A549 (cell line): ENCODE data around the gene NPHS1. TPM values are rescaled to one million over a fixed set of nuclear protein-coding genes. Genes with fewer than 3 reads are reported as not detected.

ENCODE experiments used
- ATOH8 ChIP-seq: fragments of 250-450 bp; sonication (Bioruptor Pico); IDR thresholded peaks from 2 replicates; pipeline ENCODE4 v1.5.0; 2020; ENCODE audit warnings: low read depth, mild to moderate bottlenecking, moderate library complexity
- BCL3 ChIP-seq: fragments of >200 bp; sonication (Bioruptor Twin); formaldehyde crosslinking; IDR thresholded peaks from 3 replicates; pipeline ENCODE4 v1.6.1; 2016
- BHLHE40 ChIP-seq: IDR thresholded peaks from 2 replicates; pipeline ENCODE4 v1.6.1; 2012; ENCODE audit warnings: low read depth, low read length, inconsistent platforms
- CBX2 ChIP-seq: fragments of 200-600 bp; sonication (generic); IDR thresholded peaks from 2 replicates; pipeline ENCODE4 v1.6.1; 2016; ENCODE audit warnings: low read depth, mild to moderate bottlenecking, borderline replicate concordance
- CEBPB ChIP-seq, 2 experiments: fragments of >200 bp in 1 of 2; sonication (Bioruptor Twin) in 1 of 2; formaldehyde crosslinking in 1 of 2; IDR thresholded peaks; 2 replicates each; pipeline ENCODE4 v1.6.1; 2012 to 2016
- CHD2 ChIP-seq: fragments of 150-350 bp; IDR thresholded peaks from 2 replicates; pipeline ENCODE4 v1.6.1; 2014; ENCODE audit warnings: low read length; ENCODE audit not compliant: partially characterized antibody
- CHD4 ChIP-seq: fragments of 200-600 bp; sonication (generic); IDR thresholded peaks from 2 replicates; pipeline ENCODE4 v1.6.1; 2016; ENCODE audit warnings: antibody characterized with exemption, mild to moderate bottlenecking, borderline replicate concordance
- FOSB ChIP-seq: fragments of 250-450 bp; sonication (Bioruptor Pico); IDR thresholded peaks from 2 replicates; pipeline ENCODE4 v1.5.0; 2020; ENCODE audit warnings: mild to moderate bottlenecking, moderate library complexity
- FOSL2 ChIP-seq, 2 experiments: fragments of 450-650 bp in 1 of 2; fragments of >200 bp in 1 of 2; sonication (Bioruptor Twin) in 1 of 2; formaldehyde crosslinking; IDR thresholded peaks; 2 replicates each; pipeline versions ENCODE4 v1.5.0 to v1.6.1; 2016 to 2020; ENCODE audit warnings: mild to moderate bottlenecking in 1 of 2, moderate library complexity in 1 of 2
- GATA3 ChIP-seq: IDR thresholded peaks from 2 replicates; pipeline ENCODE4 v1.6.1; 2012; ENCODE audit warnings: borderline replicate concordance
- HOXB13 ChIP-seq: fragments of 250-450 bp; sonication (Bioruptor Pico); IDR thresholded peaks from 2 replicates; pipeline ENCODE4 v1.5.0; 2020; ENCODE audit warnings: low read depth, mild to moderate bottlenecking, moderate library complexity
- HOXB5 ChIP-seq: fragments of 250-450 bp; sonication (Bioruptor Pico); IDR thresholded peaks from 2 replicates; pipeline ENCODE4 v1.5.0; 2020; ENCODE audit warnings: mild to moderate bottlenecking, moderate library complexity
- JUN ChIP-seq, 2 experiments: fragments of >200 bp; sonication (Bioruptor Twin); formaldehyde crosslinking; IDR thresholded peaks; 2 replicates in 1 of 2; 3 replicates in 1 of 2; pipeline ENCODE4 v1.6.1; 2016 to 2017
- JUNB ChIP-seq: fragments of >200 bp; sonication (Bioruptor Twin); formaldehyde crosslinking; IDR thresholded peaks from 2 replicates; pipeline ENCODE4 v1.6.1; 2016
- KDM1A ChIP-seq: fragments of 200-600 bp; sonication (generic); IDR thresholded peaks from 2 replicates; pipeline ENCODE4 v1.6.1; 2016; ENCODE audit warnings: low read depth, mild to moderate bottlenecking
- KDM5A ChIP-seq: fragments of 200-600 bp; sonication (generic); IDR thresholded peaks from 2 replicates; pipeline ENCODE4 v1.6.1; 2016; ENCODE audit warnings: antibody characterized with exemption, mild to moderate bottlenecking
- MAZ ChIP-seq: fragments of 150-350 bp; IDR thresholded peaks from 2 replicates; pipeline ENCODE4 v1.6.1; 2014; ENCODE audit warnings: antibody characterized with exemption, low read depth, low read length, borderline replicate concordance
- NFE2L2 ChIP-seq: fragments of 150-350 bp; conservative IDR thresholded peaks from 2 replicates; pipeline ENCODE4 v1.6.1; 2014; ENCODE audit warnings: low read length
- NPAS2 ChIP-seq: fragments of 250-450 bp; sonication (Bioruptor Pico); IDR thresholded peaks from 2 replicates; pipeline ENCODE4 v1.8.0; 2022; ENCODE audit warnings: mild to moderate bottlenecking, moderate library complexity, borderline replicate concordance
- SMC3 ChIP-seq: fragments of >200 bp; sonication (Bioruptor Twin); formaldehyde crosslinking; IDR thresholded peaks from 3 replicates; pipeline ENCODE4 v1.6.1; 2018; ENCODE audit warnings: inconsistent platforms
- SREBF2 ChIP-seq: fragments of 450-650 bp; IDR thresholded peaks from 2 replicates; pipeline ENCODE4 v1.6.1; 2014; ENCODE audit warnings: mild to moderate bottlenecking, moderate library complexity
- TFCP2L1 ChIP-seq: fragments of 250-450 bp; sonication (Bioruptor Pico); IDR thresholded peaks from 2 replicates; pipeline ENCODE4 v1.5.0; 2021; ENCODE audit warnings: mild to moderate bottlenecking
- TP53 ChIP-seq: fragments of 250-450 bp; sonication (Bioruptor Pico); IDR thresholded peaks from 2 replicates; pipeline ENCODE4 v1.5.0; 2021; ENCODE audit warnings: mild to moderate bottlenecking, moderate library complexity
- ZFP36 ChIP-seq: fragments of 450-650 bp; IDR thresholded peaks from 2 replicates; pipeline ENCODE4 v1.6.1; 2014; ENCODE audit warnings: borderline replicate concordance; ENCODE audit not compliant: partially characterized antibody
- ZNF302 ChIP-seq: fragments of 250-450 bp; sonication (Bioruptor Pico); IDR thresholded peaks from 2 replicates; pipeline ENCODE4 v1.9.0; 2021; ENCODE audit warnings: inconsistent platforms, mild to moderate bottlenecking, moderate library complexity
- ZSCAN20 ChIP-seq: fragments of 250-450 bp; sonication (Bioruptor Pico); IDR thresholded peaks from 2 replicates; pipeline ENCODE4 v1.8.0; 2022; ENCODE audit warnings: mild to moderate bottlenecking, moderate library complexity
- polyA plus RNA-seq, 4 experiments: library from polyadenylated mRNA; depleted of rRNA in 3 of 4; stranded (reverse); fragments of >200 nt; fragmentation: RNase III in 1 of 4; extraction: RNeasy Plus Mini Kit Qiagen cat#74134 plus additional on column Dnase treatment in 1 of 4; gene quantifications; 2 replicates in 3 of 4; 3 replicates in 1 of 4; pipeline ENCODE4 v1.2.3, GENCODE V29; 2011 to 2017
- TF ChIP-seq, protein P1 (sequence below): fragments of 250-450 bp; sonication (Bioruptor Pico); IDR thresholded peaks from 2 replicates; pipeline ENCODE4 v1.5.0; 2021; ENCODE audit warnings: mild to moderate bottlenecking, moderate library complexity, borderline replicate concordance
- TF ChIP-seq, protein P2 (sequence below): fragments of >200 bp; sonication (Bioruptor Twin); formaldehyde crosslinking; IDR thresholded peaks from 3 replicates; pipeline ENCODE4 v1.5.1; 2016
- TF ChIP-seq, protein P3 (sequence below): fragments of 150-350 bp; IDR thresholded peaks from 2 replicates; pipeline ENCODE4 v1.6.1; 2014; ENCODE audit warnings: low read depth, mild to moderate bottlenecking, low read length
- TF ChIP-seq, protein P4 (sequence below): fragments of 200-600 bp; sonication (generic); IDR thresholded peaks from 2 replicates; pipeline ENCODE4 v1.6.1; 2016; ENCODE audit warnings: antibody characterized with exemption, mild to moderate bottlenecking, moderate library complexity
- TF ChIP-seq, protein P5 (sequence below): fragments of >200 bp; sonication (Bioruptor Twin); formaldehyde crosslinking; IDR thresholded peaks from 2 replicates; pipeline ENCODE4 v1.6.1; 2016

The NPHS1 gene
- polyA plus RNA-seq, 2 of the 4 experiments (the other 2 are of a cell fraction) = 0.27 TPM

DNA sequence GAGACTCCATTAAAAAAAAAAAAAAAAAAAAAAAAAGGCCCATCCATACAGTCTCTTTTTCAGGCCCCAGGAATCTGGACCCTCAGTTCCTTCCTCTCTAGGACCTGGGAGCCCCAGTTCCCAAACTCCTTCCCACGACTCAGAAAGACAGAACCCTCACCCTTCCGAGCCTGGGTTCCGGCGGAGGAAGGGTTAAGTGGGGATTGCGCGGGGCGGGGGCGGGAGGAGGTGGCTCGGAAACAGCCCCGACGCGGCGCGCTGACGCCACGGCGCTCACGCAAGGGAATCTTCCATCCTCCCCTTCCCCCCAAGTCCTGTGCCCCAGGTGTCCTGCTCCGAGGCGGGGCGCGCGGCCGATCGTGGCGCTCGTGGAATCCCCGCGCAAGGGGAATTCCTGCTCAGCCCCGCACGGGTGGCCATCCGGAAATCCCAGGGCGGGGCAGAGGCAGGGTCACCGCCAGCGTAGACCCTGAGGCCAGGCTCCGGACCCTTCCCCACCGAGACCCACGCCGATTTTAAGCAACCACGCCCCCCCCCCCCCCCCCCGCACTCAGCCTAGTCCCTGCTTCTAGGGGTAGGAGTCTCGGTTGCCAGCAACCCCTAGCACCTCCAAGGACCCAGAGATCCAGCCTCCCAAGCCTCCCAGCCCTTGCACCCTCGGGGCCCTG lies 47.4 kb upstream of the NPHS1 start (continued):
- TF ChIP-seq ZNF302 (CRISPR knock-in tag) = no peak
- peak in 1 of 2 experiments; percentile 80; a peak in 3 of 5 replicates for TF ChIP-seq JUN (IDR thresholded peaks at IDR 0.05)
- no peak for TF ChIP-seq JUNB
- no peak for TF ChIP-seq NPAS2 (CRISPR knock-in tag)
- no peak for TF ChIP-seq TP53 (CRISPR knock-in tag)
- TF ChIP-seq CHD4 = no peak
- TF ChIP-seq, protein P1, sequence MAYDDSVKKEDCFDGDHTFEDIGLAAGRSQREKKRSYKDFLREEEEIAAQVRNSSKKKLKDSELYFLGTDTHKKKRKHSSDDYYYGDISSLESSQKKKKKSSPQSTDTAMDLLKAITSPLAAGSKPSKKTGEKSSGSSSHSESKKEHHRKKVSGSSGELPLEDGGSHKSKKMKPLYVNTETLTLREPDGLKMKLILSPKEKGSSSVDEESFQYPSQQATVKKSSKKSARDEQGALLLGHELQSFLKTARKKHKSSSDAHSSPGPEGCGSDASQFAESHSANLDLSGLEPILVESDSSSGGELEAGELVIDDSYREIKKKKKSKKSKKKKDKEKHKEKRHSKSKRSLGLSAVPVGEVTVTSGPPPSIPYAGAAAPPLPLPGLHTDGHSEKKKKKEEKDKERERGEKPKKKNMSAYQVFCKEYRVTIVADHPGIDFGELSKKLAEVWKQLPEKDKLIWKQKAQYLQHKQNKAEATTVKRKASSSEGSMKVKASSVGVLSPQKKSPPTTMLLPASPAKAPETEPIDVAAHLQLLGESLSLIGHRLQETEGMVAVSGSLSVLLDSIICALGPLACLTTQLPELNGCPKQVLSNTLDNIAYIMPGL (CRISPR knock-in tag) = no peak
- no peak for TF ChIP-seq HOXB13 (CRISPR knock-in tag)
- TF ChIP-seq, protein P2, sequence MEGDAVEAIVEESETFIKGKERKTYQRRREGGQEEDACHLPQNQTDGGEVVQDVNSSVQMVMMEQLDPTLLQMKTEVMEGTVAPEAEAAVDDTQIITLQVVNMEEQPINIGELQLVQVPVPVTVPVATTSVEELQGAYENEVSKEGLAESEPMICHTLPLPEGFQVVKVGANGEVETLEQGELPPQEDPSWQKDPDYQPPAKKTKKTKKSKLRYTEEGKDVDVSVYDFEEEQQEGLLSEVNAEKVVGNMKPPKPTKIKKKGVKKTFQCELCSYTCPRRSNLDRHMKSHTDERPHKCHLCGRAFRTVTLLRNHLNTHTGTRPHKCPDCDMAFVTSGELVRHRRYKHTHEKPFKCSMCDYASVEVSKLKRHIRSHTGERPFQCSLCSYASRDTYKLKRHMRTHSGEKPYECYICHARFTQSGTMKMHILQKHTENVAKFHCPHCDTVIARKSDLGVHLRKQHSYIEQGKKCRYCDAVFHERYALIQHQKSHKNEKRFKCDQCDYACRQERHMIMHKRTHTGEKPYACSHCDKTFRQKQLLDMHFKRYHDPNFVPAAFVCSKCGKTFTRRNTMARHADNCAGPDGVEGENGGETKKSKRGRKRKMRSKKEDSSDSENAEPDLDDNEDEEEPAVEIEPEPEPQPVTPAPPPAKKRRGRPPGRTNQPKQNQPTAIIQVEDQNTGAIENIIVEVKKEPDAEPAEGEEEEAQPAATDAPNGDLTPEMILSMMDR = no peak
- no peak for TF ChIP-seq FOSB (CRISPR knock-in tag)
- 0 out of 2 replicates have a peak, but pooled peaks have one; percentile 11 for TF ChIP-seq ATOH8 (CRISPR knock-in tag)
- no peak for TF ChIP-seq CBX2
- TF ChIP-seq NFE2L2 = no peak
- TF ChIP-seq CHD2 = peak; percentile 58
- TF ChIP-seq HOXB5 (CRISPR knock-in tag) = no peak
- TF ChIP-seq TFCP2L1 (CRISPR knock-in tag) = no peak
- no peak for TF ChIP-seq ZFP36
- peak; percentile 37; the same call in 1 of the 3 replicates for TF ChIP-seq BCL3
- TF ChIP-seq, protein P3, sequence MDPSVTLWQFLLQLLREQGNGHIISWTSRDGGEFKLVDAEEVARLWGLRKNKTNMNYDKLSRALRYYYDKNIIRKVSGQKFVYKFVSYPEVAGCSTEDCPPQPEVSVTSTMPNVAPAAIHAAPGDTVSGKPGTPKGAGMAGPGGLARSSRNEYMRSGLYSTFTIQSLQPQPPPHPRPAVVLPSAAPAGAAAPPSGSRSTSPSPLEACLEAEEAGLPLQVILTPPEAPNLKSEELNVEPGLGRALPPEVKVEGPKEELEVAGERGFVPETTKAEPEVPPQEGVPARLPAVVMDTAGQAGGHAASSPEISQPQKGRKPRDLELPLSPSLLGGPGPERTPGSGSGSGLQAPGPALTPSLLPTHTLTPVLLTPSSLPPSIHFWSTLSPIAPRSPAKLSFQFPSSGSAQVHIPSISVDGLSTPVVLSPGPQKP = no peak
- TF ChIP-seq, protein P4, sequence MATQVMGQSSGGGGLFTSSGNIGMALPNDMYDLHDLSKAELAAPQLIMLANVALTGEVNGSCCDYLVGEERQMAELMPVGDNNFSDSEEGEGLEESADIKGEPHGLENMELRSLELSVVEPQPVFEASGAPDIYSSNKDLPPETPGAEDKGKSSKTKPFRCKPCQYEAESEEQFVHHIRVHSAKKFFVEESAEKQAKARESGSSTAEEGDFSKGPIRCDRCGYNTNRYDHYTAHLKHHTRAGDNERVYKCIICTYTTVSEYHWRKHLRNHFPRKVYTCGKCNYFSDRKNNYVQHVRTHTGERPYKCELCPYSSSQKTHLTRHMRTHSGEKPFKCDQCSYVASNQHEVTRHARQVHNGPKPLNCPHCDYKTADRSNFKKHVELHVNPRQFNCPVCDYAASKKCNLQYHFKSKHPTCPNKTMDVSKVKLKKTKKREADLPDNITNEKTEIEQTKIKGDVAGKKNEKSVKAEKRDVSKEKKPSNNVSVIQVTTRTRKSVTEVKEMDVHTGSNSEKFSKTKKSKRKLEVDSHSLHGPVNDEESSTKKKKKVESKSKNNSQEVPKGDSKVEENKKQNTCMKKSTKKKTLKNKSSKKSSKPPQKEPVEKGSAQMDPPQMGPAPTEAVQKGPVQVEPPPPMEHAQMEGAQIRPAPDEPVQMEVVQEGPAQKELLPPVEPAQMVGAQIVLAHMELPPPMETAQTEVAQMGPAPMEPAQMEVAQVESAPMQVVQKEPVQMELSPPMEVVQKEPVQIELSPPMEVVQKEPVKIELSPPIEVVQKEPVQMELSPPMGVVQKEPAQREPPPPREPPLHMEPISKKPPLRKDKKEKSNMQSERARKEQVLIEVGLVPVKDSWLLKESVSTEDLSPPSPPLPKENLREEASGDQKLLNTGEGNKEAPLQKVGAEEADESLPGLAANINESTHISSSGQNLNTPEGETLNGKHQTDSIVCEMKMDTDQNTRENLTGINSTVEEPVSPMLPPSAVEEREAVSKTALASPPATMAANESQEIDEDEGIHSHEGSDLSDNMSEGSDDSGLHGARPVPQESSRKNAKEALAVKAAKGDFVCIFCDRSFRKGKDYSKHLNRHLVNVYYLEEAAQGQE = no peak
- no peak for TF ChIP-seq SREBF2
- TF ChIP-seq BHLHE40 = no peak
- TF ChIP-seq FOSL2 (IDR thresholded peaks at IDR 0.05) = no peak
- TF ChIP-seq FOSL2 (CRISPR knock-in tag; IDR thresholded peaks at IDR 0.05) = no peak
- TF ChIP-seq MAZ = 0 out of 2 replicates have a peak, but pooled peaks have one; percentile 61
- TF ChIP-seq SMC3 = no peak; the same call in 2 of the 3 replicates
- no peak for TF ChIP-seq KDM5A
- no peak for TF ChIP-seq KDM1A
- TF ChIP-seq, protein P5, sequence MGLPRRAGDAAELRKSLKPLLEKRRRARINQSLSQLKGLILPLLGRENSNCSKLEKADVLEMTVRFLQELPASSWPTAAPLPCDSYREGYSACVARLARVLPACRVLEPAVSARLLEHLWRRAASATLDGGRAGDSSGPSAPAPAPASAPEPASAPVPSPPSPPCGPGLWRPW = no peak
- peak in 1 of 2 experiments; percentile 46; a peak in 2 of 4 replicates for TF ChIP-seq CEBPB (IDR thresholded peaks at IDR 0.05)
- no peak for TF ChIP-seq ZSCAN20 (CRISPR knock-in tag)
- TF ChIP-seq GATA3 = no peak
